ENCODE measurements around the gene OR51B4. TPM values are rescaled to one million over a fixed set of nuclear protein-coding genes. Genes with fewer than 3 reads are reported as not detected.
A peak's percentile ranks its signal among the peaks of the same experiment; 100 is the strongest.
"Not testable (repeated sequence)": the region's sequence is repeated elsewhere in the genome, so short reads cannot be mapped to it uniquely, and the experiment has no call there.

OR51B4 gene
- total and polyA plus RNA-seq, 9 of the 15 experiments (the other 6 are each of a cell fraction or from before 2014, with no cell fraction given): 17.1 to 64.6 (median 39.9) TPM

- POLR2A ChIA-PET: not testable (repeated sequence)
Observed at GRCh38 chr11:5294342-5294995, 7.3 kb downstream of the OR51B4 start.

DNA sequence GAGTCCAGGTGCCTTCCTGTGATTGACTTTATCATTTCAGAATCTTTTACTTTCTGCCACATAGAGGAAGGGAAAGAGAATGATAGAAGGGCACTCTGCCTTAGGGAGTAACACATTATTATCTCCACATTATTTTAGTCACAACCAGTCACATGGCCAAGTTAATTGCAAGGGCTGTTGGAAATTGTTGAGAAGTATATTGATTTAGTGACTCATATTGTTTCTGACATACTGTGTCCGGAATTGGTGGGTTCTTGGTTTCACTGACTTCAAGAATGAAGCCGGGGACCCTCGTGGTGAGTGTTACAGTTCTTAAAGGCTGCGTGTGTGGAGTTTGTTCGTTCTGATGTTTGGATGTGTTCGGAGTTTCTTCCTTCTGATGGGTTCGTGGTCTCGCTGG lies 8.7 kb downstream of the OR51B4 start:
- intact Hi-C loops (cut with micrococcal nuclease): loop anchor here (5.0 kb wide), 1 partner anchor 264 kb away; no protein-coding TSS in a partner anchor
- H4K20me1 ChIP-seq (replicated peaks; ENCODE audit: control insufficient read depth, insufficient read depth, low read length): no peaks in the 10 kb centered on the region
- FAIRE-seq (no peak), ATAC-seq (no peak), DNase-seq (ENCODE audit: extremely low read depth in 1 of 4, low spot score in 3 of 4) (no peak)
- H3K4me1 ChIP-seq (replicated peaks in 1 of 2; ENCODE audit: control insufficient read depth in 2 of 2, insufficient read depth in 2 of 2, low read length in 2 of 2): peaks cover 16 to 46% of the 10 kb centered on the region in 2 experiments; a peak in 4 of 5 replicates
- no peak overlapping the region for H3K9ac ChIP-seq (ENCODE audit: insufficient read depth in 1 of 2, low read depth in 2 of 2, low read length in 2 of 2)
- peaks cover 2% of the 10 kb centered on the region; the same call in 1 of the 2 replicates for H3K9me3 ChIP-seq (replicated peaks; ENCODE audit: control insufficient read depth, insufficient read depth, low read depth, low read length)
- no peak overlapping the region for H2AFZ ChIP-seq (ENCODE audit: low read depth, low read length)
- H3K79me2 ChIP-seq (ENCODE audit: control insufficient read depth, insufficient read depth, low read length): peaks cover 52% of the 10 kb centered on the region
- in situ Hi-C loops (cut with MboI): no loop called here
- H3K4me2 ChIP-seq (ENCODE audit: insufficient read depth, low read length): no peak overlapping the region
- ChIA-PET CTCF (ENCODE audit: low intra/inter-chr PET ratio) (no interaction called here), POLR2A (no interaction called here)
- TSS peak; percentile 50 for BruUV-seq (replicated peaks)
- 70% methylated on average over 8 of the region's 8 CpGs for WGBS (ENCODE audit: insufficient coverage, low coverage, missing lambda C conversion rate)
- H3K27me3 ChIP-seq (ENCODE audit: control insufficient read depth in 2 of 2, insufficient read depth in 2 of 2, low read length in 2 of 2): no peaks in the 10 kb centered on the region
- H3K27ac ChIP-seq (ENCODE audit: extremely low read depth, low read depth, low read length): peak overlapping the region; percentile 32; the same call in 2 of the 3 replicates
- TF ChIP-seq RAD51 (IDR thresholded peaks at IDR 0.05; ENCODE audit: borderline replicate concordance, low read depth) (peak; percentile 19; the same call in 1 of the 2 replicates), SFPQ (IDR thresholded peaks at IDR 0.05; ENCODE audit: low read depth, low read length) (no peak), CHD1 (IDR thresholded peaks at IDR 0.05; ENCODE audit: low read length) (no peak), CBFA2T3 (IDR thresholded peaks at IDR 0.05) (0 out of 2 replicates have a peak, but pooled peaks have one; percentile 34), LCOR (CRISPR knock-in tag; IDR thresholded peaks at IDR 0.05) (0 out of 2 replicates have a peak, but pooled peaks have one; percentile 25), ARID1B (IDR thresholded peaks at IDR 0.05) (0 out of 2 replicates have a peak, but pooled peaks have one; percentile 14), SUPT5H (IDR thresholded peaks at IDR 0.05) (0 out of 2 replicates have a peak, but pooled peaks have one; percentile 23), POLR2A (conservative IDR thresholded peaks at IDR 0.05) (0 out of 2 replicates have a peak, but pooled peaks have one; percentile 40), FOXA3 (CRISPR knock-in tag; conservative IDR thresholded peaks at IDR 0.05 in 1 of 2, IDR thresholded peaks at IDR 0.05 in 1 of 2) (peak in 1 of 2 experiments; percentile 94; a peak in 3 of 4 replicates)
- TF ChIP-seq, protein P1, sequence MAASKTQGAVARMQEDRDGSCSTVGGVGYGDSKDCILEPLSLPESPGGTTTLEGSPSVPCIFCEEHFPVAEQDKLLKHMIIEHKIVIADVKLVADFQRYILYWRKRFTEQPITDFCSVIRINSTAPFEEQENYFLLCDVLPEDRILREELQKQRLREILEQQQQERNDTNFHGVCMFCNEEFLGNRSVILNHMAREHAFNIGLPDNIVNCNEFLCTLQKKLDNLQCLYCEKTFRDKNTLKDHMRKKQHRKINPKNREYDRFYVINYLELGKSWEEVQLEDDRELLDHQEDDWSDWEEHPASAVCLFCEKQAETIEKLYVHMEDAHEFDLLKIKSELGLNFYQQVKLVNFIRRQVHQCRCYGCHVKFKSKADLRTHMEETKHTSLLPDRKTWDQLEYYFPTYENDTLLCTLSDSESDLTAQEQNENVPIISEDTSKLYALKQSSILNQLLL (CRISPR knock-in tag; IDR thresholded peaks at IDR 0.05; ENCODE audit: borderline replicate concordance): no peak
- H3K4me3 ChIP-seq: no peak overlapping the region
- H3K36me3 ChIP-seq (ENCODE audit: control insufficient read depth, insufficient read depth, low read length): peaks cover 38% of the 10 kb centered on the region
- H3K9me1 ChIP-seq (ENCODE audit: control insufficient read depth, insufficient read depth, low read length): no peaks in the 10 kb centered on the region

More at GRCh38 chr11:5294342-5294995, 7.3 kb downstream of the OR51B4 start:
- ATAC-seq; FAIRE-seq; DNase-seq (ENCODE audit: extremely low read depth in 1 of 4, low spot score in 3 of 4); H3K4me3 ChIP-seq; H3K4me2 ChIP-seq (ENCODE audit: insufficient read depth, low read length); in situ Hi-C loops (cut with MboI); H2AFZ ChIP-seq (ENCODE audit: low read depth, low read length); H3K27ac ChIP-seq (ENCODE audit: extremely low read depth, low read depth, low read length); CTCF ChIA-PET (ENCODE audit: low intra/inter-chr PET ratio); H3K27me3 ChIP-seq (ENCODE audit: control insufficient read depth in 2 of 2, insufficient read depth in 2 of 2, low read length in 2 of 2); H3K9ac ChIP-seq (ENCODE audit: insufficient read depth in 1 of 2, low read depth in 2 of 2, low read length in 2 of 2); H3K9me3 ChIP-seq (replicated peaks; ENCODE audit: control insufficient read depth, insufficient read depth, low read depth, low read length); H4K20me1 ChIP-seq (replicated peaks; ENCODE audit: control insufficient read depth, insufficient read depth, low read length); BruUV-seq (replicated peaks); H3K9me1 ChIP-seq (ENCODE audit: control insufficient read depth, insufficient read depth, low read length): not testable (repeated sequence)
- H3K36me3 ChIP-seq (ENCODE audit: control insufficient read depth, insufficient read depth, low read length): peaks cover 38% of the 10 kb centered on the region
- H3K79me2 ChIP-seq (ENCODE audit: control insufficient read depth, insufficient read depth, low read length): peaks cover 37% of the 10 kb centered on the region
- intact Hi-C loops (cut with micrococcal nuclease): loop anchor here (5.0 kb wide), 1 partner anchor 263 kb away; no protein-coding TSS in a partner anchor
- peak; percentile 61 for TF ChIP-seq POLR2G (IDR thresholded peaks at IDR 0.05; ENCODE audit: low read depth, low read length)
- TF ChIP-seq RBM22 (IDR thresholded peaks at IDR 0.05; ENCODE audit: low read depth, low read length, poor library complexity, severe bottlenecking): peak; percentile 77
- peaks cover 13 to 39% of the 10 kb centered on the region in 2 experiments; a peak in 4 of 5 replicates for H3K4me1 ChIP-seq (replicated peaks in 1 of 2; ENCODE audit: control insufficient read depth in 2 of 2, insufficient read depth in 2 of 2, low read length in 2 of 2)
- 98% methylated on average over 25 of the region's 41 CpGs for WGBS (ENCODE audit: insufficient coverage, low coverage, missing lambda C conversion rate)
